Lung (tissue), 12 donors: Measurements from ENCODE around the gene EYS. TPM values are rescaled to one million over a fixed set of nuclear protein-coding genes. Genes with fewer than 3 reads are reported as not detected.
A peak's percentile ranks its signal among the peaks of the same experiment; 100 is the strongest.

Experiments
- ATAC-seq: fragments of 200-7000 bp; cut with Tn5 transposase; one replicate; pipeline ENCODE4 v1.9.1; 2020; ENCODE audit warnings: moderate number of reproducible peaks; ENCODE audit not compliant: insufficient read depth, low FRiP score
- DNase-seq, 3 donors: peaks; one replicate each; pipeline ENCODE4 v3.0.0-alpha.2; 2013 to 2017
- H3K27ac ChIP-seq, 2 donors: one replicate each; pipeline ENCODE4 v1.5.1; 2013; ENCODE audit warnings: mild to moderate bottlenecking in 2 of 2, moderate library complexity in 2 of 2, control low read depth in 1 of 2, inconsistent platforms in 1 of 2, low read depth in 1 of 2, low read length in 1 of 2
- H3K27me3 ChIP-seq, 3 donors: one replicate each; pipeline ENCODE4 v1.5.1; 2013; ENCODE audit warnings: low read length in 2 of 3; ENCODE audit not compliant: control insufficient read depth in 3 of 3, insufficient read depth in 3 of 3
- H3K36me3 ChIP-seq, 4 donors: one replicate each; pipeline ENCODE4 v1.5.1; 2013; ENCODE audit warnings: low read length in 4 of 4, mild to moderate bottlenecking in 1 of 4, moderate library complexity in 1 of 4; ENCODE audit not compliant: control insufficient read depth in 4 of 4, insufficient read depth in 4 of 4
- H3K4me1 ChIP-seq, 5 donors: one replicate each; pipeline ENCODE4 v1.5.1; 2013; ENCODE audit warnings: low read length in 5 of 5, mild to moderate bottlenecking in 2 of 5, moderate library complexity in 1 of 5; ENCODE audit not compliant: control insufficient read depth in 5 of 5, insufficient read depth in 5 of 5
- H3K4me3 ChIP-seq: one replicate; pipeline ENCODE4 v1.5.1; 2013; ENCODE audit warnings: mild to moderate bottlenecking, control low read depth, moderate library complexity
- H3K9ac ChIP-seq, 2 donors: one replicate each; pipeline ENCODE4 v1.5.1; 2013; ENCODE audit warnings: low read length in 2 of 2, control low read depth in 1 of 2; ENCODE audit not compliant: insufficient read depth in 1 of 2
- H3K9me3 ChIP-seq, 4 donors: one replicate each; pipeline ENCODE4 v1.5.1; 2013; ENCODE audit warnings: low read length in 3 of 4, mild to moderate bottlenecking in 1 of 4, moderate library complexity in 1 of 4; ENCODE audit not compliant: control insufficient read depth in 4 of 4, insufficient read depth in 3 of 4
- CTCF ChIP-seq: IDR thresholded peaks from 2 replicates; pipeline ENCODE4 v1.5.1; 2012; ENCODE audit warnings: mild to moderate bottlenecking; ENCODE audit errors: control extremely low read depth, extremely low read depth
- WGBS, 2 donors: extraction: QIAGEN DNeasy Blood & Tissue Kit; methylation state at CpG; one replicate each; pipeline ENCODE4 v1.1.7; 2013; 5-methylcytosine and 5-hydroxymethylcytosine counted together
- polyA plus RNA-seq, 2 donors: library from polyadenylated mRNA; stranded (reverse); fragments of 200-250 nt; gene quantifications; one replicate each; pipeline ENCODE4 v1.2.1, GENCODE V29; 2013
- total RNA-seq, 2 donors: library from RNA; depleted of rRNA in 1 of 2; stranded (reverse); fragments of >200 nt in 1 of 2; gene quantifications; one replicate each; pipeline ENCODE4 v1.2.1, GENCODE V29; 2014 to 2021
- donor health status: control.
- donor health status: control.
- donor health status: Bipolar disorder and iron deficiency.
- donor health status: healthy.
- donor health status: DM: yes; HTN: yes; CAD: no.

Gene EYS
- total and polyA plus RNA-seq, 4 donors = 0.06 to 0.34 (median 0.12) TPM

- DNase-seq (no peak), ATAC-seq (no peak)
Observed at GRCh38 chr6:63773200-63773599, 1933.8 kb downstream of the EYS start.

GRCh38 chr6:63765828-63766227, 1941.2 kb downstream of the EYS start:
- no peak overlapping the region for H3K9ac ChIP-seq
- no peaks in the 10 kb centered on the region for H3K4me1 ChIP-seq
- no peak overlapping the region for H3K4me3 ChIP-seq
- WGBS, 2 donors = 76 to 81% methylated on average over 2 of the region's 2 CpGs
- H3K36me3 ChIP-seq = no peaks in the 10 kb centered on the region
- ATAC-seq (no peak), DNase-seq (no peak)
- peaks cover 0 to 3% (median 0%) of the 10 kb centered on the region in 3 donors for H3K27me3 ChIP-seq
- H3K9me3 ChIP-seq = no peaks in the 10 kb centered on the region
- H3K27ac ChIP-seq = no peak overlapping the region
- no peak for TF ChIP-seq CTCF

More at GRCh38 chr6:63773200-63773599, 1933.8 kb downstream of the EYS start:
- Histone ChIP-seq H3K9ac (no peak overlapping the region), H3K36me3 (no peaks in the 10 kb centered on the region), H3K27me3 (no peaks in the 10 kb centered on the region), H3K9me3 (no peaks in the 10 kb centered on the region), H3K4me3 (no peak overlapping the region), H3K27ac (no peak overlapping the region), H3K4me1 (no peaks in the 10 kb centered on the region)
- no peak for TF ChIP-seq CTCF
- WGBS, 2 donors = 92 to 95% methylated on average over 2 of the region's 2 CpGs

GRCh38 chr6:63764318-63764916, 1942.6 kb downstream of the EYS start:
- DNase-seq (peak in 2 of 3 donors; percentile 61 to 73), ATAC-seq (no peak)
- WGBS, 2 donors = 25% methylated on average over 4 of the region's 4 CpGs

More at GRCh38 chr6:63764318-63764916, 1942.6 kb downstream of the EYS start:
- H3K27ac ChIP-seq = no peak overlapping the region
- H3K9me3 ChIP-seq = no peaks in the 10 kb centered on the region
- peaks cover 0 to 3% (median 0%) of the 10 kb centered on the region in 3 donors for H3K27me3 ChIP-seq
- H3K36me3 ChIP-seq = no peaks in the 10 kb centered on the region
- no peak overlapping the region for H3K9ac ChIP-seq
- H3K4me3 ChIP-seq = no peak overlapping the region
- no peaks in the 10 kb centered on the region for H3K4me1 ChIP-seq
- peak; percentile 25 for TF ChIP-seq CTCF
